Right lobe of liver (tissue), 4 donors: ENCODE data around the gene RTL1.

ENCODE experiments used
- POLR2A ChIP-seq: fragments of 450-650 bp; IDR thresholded peaks from one replicate; pipeline ENCODE4 v1.6.1; 2017; ENCODE audit warnings: antibody characterized with exemption, mild to moderate bottlenecking
- TF ChIP-seq, protein P1 (sequence below), 4 donors: fragments of 200-600 bp in 3 of 4; fragments of 450-650 bp in 1 of 4; IDR thresholded peaks; one replicate each; pipeline versions ENCODE4 v1.5.1 to v1.8.0; 2016 to 2022; ENCODE audit warnings: antibody characterized with exemption in 4 of 4, mild to moderate bottlenecking in 2 of 4
- donor health status: DM: no; HTN: no; CAD: no.
- donor health status: DM: no; HTN: no; CAD: no.
- donor health status: DM: no; HTN: yes; CAD: no.

- TF ChIP-seq, protein P1, sequence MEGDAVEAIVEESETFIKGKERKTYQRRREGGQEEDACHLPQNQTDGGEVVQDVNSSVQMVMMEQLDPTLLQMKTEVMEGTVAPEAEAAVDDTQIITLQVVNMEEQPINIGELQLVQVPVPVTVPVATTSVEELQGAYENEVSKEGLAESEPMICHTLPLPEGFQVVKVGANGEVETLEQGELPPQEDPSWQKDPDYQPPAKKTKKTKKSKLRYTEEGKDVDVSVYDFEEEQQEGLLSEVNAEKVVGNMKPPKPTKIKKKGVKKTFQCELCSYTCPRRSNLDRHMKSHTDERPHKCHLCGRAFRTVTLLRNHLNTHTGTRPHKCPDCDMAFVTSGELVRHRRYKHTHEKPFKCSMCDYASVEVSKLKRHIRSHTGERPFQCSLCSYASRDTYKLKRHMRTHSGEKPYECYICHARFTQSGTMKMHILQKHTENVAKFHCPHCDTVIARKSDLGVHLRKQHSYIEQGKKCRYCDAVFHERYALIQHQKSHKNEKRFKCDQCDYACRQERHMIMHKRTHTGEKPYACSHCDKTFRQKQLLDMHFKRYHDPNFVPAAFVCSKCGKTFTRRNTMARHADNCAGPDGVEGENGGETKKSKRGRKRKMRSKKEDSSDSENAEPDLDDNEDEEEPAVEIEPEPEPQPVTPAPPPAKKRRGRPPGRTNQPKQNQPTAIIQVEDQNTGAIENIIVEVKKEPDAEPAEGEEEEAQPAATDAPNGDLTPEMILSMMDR (IDR thresholded peaks at IDR 0.05) = no peak
- TF ChIP-seq POLR2A = no peak
Measured at GRCh38 chr14:100885617-100886016, 17.9 kb downstream of the RTL1 start.
